Superior temporal gyrus (tissue), 1 donor: ENCODE measurements around the gene MORN1.

Experiments
- DNase-seq: peaks from one replicate; pipeline ENCODE4 v3.0.0-alpha.2; 2016; ENCODE audit errors: extremely low spot score

MORN1 gene

DNA sequence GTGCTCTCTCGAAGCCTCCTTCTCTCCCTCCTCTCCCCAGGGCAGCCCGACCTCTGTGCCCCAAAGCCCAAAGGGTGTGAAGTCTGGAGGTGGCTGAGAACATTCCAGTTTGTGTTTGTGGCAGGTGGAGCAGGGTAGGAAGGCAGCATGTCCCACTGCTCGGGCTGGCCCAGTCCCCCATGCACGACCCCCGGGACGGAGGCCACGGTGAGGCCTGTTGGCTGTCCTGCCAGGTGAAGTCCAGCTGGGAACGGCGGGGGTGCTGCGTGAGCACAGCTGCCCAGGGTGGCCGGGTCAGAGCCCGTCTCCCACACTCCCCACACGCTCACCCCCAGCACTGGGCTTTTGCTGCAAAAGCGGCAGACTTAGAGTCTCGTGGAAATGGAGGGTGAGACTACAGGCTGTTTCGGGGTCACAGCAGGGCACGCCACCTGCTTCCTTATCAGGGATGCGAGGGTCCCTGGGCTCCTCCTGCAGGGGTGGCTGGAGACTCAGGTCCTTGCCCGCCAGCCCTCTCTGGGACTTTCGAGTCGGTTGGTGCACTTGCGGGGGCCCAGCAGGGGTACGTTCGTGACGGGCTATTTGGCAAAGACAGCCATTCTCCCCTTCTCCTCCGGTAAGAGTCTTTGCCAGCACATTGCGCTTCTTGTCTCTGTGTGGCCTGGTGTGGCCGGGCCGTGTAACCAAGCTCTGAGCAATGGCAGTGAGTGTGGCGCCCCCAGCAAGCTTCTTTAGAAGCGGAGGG, 40.3 kb downstream of the MORN1 start:
- no peak for DNase-seq

DNA sequence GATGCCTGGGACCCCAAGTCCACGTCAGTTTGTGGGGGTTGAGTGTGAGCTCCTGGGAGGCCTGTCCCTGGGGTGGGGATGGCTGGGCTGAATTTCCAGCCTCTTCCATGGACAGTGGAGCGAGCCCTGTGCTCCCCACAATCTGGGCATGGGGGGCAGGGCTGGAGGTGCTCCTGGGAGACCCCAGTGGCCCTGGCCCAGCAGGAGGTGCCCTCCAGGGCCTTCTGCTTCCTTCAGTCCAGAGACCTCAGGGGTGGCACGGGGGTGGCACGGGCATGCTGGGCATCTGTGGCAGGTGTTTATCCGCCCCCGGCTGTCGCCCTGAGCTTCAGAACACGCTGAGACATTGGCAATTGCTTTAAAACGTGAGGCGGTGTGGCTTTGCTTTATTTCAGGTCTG, 40.9 kb downstream of the MORN1 start:
- DNase-seq, result no peak

GRCh38 chr1:2349806-2350205, 41.5 kb downstream of the MORN1 start:
- no peak for DNase-seq

GRCh38 chr1:2348346-2349325, 42.7 kb downstream of the MORN1 start:
- no peak for DNase-seq

DNA sequence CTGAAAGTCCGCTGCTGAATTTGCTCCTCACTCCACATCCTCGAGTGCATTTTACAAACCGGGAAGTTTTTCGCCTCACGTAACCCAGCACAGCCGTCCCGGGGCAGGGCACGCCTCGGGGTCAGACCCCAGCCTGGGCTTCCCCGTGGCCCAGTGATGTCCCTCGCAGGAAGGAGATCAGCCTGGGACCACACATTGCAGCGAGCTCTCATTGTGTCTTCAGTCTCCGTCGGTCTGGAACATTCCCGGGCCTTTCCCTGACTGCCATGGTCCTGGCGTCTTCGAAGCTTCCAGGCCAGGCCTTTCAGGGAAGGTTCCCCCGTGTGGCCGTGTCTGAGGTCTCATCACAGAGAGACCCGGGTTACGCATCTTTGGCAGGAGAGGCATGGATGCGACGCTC, 43.5 kb downstream of the MORN1 start:
- DNase-seq, result no peak

GRCh38 chr1:2347409-2347785, 44.0 kb downstream of the MORN1 start:
- DNase-seq, result no peak

- DNase-seq, result no peak
These were observed 44.5 kb downstream of the MORN1 start for GRCh38 chr1:2346691-2347408.

DNA sequence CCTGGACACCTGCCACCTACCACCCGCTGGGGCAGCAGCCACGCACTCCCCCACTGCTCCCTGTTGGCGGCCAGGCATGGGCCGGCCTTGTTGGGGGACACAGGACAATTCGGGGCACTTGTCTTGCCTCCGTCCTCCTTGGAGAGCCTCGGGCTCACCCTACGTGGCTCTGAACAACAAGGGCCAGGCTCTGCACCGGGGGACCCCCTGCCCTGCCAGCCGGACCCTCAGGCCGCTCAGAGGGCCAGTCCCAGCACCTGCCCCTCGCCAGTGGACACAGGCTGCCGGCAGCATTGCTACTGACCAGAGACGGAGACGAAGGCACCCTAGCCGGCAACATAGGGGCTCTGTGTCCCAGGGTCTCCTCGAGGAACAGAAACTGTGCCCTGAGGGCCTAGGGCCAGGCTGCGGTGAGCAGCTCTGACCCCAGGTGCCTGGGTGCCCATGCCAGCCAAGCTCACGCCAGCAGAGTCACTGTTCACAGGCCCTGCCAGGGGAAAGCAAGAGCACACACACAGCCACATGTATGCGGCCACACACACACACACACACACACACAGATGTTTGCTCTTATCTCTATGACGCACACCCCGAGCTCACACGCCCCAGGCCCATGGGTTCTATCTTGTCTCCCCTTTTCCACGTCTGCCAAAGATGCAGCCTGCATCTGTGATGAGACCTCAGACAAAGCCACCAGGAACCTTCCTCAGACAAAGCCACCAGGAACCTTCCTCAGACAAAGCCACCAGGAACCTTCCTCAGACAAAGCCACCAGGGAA, 45.9 kb downstream of the MORN1 start:
- no peak for DNase-seq

DNA sequence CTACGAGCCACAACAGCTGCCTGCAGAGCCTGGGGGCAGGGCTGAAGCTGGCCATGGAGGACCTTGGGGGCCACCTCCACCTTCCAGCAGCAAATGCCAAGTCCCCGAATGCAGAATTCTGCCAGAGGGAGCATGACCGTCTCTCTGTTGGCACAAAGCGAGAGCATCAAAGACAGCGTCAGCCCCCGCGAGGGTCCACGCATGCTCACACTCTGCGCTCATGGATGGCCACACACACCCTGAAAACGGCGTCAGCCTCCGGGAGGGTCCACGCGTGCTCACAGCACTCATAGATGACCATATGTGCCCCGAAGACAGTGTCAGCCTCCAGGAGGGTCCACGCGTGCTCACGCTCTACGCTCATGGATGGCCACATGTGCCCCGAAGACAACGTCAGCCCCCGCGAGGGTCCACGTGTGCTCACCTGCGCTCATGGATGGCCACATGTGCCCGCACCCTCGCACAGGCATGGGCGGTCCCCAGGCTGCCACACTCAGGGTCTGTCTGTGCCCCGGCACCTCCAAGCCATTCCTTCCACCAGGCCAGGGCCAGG, 46.5 kb downstream of the MORN1 start:
- DNase-seq, result no peak

DNA sequence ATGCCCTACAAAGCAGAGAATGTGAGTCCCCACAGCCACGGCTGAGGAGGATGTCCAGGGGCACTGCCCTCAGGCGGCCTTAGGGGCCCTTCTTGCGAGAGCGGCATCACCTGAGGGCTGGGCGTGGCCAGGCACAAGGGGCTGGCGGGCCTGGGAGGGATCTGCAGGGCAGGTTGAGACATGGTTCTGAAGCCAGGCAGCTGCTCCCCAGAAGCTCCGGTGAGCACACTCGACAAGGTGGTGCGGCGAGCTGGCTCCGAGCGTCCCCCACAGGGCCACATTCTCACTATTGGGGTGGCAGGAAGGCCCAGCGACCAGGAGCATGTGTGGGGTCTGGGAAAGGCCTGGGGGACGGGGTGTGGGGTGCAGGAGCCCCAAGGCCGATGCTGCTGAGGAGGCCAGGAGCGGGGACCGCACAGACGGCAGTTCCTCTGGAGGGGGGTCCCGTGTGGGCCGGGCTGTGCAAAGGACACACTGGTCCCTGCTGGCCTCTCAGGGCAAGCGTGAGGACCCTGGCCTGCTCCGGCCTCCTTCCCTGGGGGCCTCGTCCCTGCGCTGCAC, 47.2 kb downstream of the MORN1 start:
- no peak for DNase-seq

- no peak for DNase-seq
These were observed 48.1 kb downstream of the MORN1 start for GRCh38 chr1:2343023-2343935.

DNA sequence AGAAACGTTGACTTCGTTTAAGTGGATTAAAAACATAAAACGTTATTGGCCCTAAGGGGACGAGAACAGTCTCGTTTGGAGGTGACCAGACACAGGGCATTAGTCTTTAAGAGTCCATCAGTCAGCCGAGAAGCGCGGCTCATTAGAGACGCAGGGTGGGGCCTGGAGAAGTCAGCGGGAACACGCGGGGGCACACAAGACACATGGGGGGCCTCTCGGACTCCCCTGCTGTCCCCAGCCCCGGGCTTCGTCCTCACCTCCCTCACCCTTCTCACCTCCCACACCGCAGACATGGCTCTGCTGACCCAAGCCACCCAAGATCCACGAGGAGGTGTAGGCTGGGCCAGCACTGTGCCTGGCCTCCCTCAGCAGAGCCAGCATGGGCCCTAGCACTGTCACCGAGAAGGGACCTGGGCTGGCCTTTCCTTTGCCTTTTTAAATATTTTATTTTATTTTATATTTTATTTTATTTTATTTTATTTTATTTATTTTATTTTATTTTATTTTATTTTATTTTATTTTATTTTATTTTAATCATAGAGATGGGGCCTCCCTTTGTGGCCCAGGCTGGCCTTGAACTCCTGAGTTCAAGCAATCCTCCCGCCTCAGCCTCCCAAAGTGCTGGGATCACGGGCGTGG, 48.9 kb downstream of the MORN1 start:
- DNase-seq, result no peak

DNA sequence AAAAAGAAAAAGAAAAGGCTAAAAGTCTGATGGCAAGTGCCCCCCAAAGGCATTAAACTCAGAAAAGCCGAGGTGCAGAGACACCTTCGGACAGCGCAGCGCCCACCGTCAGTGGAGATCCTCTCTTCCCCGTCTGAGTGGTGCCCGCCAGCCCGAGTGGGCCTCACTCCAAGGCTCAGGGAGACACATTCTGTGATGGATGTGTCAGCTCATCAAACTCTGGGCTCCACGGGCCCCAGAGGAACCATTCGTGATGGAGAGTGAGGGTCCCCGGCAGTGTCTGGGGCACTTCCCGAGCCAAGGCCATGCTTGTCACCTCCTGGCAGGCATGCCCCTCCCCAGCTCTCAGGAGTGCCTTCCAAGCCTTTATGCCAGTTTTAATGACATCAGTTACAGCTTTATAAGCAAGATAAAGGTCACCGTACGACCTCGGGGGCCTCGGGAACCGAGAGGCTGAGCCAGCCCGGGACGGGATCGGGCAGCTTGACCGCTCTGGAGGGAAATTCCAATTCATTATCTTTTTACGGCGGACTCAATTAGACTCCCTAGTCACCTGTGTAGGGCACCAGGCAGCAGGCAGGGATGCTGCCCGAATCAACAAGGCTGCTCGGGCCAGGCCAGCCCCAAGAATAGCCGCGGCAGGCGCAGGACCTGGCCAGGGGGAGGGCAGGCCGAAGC, 49.5 kb downstream of the MORN1 start:
- no peak for DNase-seq

- no peak for DNase-seq
These were observed 50.5 kb downstream of the MORN1 start for GRCh38 chr1:2340918-2341254.

DNA sequence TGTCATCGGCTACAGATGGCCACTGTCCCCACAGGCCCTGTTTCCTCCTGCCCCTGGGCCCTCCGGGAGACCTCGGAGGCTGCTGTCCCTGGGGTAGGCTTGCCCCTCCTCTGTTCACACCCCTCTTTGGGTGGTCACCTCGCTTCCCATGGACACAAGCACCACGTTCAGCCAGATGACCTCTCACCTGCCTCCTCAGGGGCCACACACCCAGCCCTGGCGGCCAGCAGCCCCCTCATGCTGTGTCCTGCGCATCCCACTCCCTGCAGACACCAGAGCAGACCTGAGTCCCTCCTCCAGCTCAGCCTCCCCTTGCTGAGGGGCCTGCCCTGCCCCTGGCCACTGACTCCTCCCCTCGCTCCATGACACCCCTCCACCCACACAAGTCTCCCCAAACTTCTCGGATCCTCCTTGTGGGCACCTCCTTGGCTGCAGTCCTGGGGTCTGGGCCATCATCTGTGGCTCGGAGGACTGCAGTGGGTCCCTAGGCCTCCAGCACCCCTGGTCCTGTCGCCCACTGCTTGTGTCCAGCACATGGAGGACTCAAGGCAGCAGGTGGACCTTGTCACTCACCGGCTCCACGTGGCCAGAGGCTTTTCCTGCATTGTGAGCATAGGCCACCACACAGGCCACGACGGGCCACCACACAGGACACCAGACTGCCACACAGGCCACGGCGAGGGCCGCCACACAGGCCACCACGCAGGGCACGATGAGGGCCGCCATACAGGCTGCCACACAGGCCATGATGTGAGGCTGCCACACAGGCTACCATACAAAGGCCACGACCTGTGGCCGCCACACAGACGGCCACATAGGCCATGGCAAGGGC, 51.1 kb downstream of the MORN1 start:
- no peak for DNase-seq

DNA sequence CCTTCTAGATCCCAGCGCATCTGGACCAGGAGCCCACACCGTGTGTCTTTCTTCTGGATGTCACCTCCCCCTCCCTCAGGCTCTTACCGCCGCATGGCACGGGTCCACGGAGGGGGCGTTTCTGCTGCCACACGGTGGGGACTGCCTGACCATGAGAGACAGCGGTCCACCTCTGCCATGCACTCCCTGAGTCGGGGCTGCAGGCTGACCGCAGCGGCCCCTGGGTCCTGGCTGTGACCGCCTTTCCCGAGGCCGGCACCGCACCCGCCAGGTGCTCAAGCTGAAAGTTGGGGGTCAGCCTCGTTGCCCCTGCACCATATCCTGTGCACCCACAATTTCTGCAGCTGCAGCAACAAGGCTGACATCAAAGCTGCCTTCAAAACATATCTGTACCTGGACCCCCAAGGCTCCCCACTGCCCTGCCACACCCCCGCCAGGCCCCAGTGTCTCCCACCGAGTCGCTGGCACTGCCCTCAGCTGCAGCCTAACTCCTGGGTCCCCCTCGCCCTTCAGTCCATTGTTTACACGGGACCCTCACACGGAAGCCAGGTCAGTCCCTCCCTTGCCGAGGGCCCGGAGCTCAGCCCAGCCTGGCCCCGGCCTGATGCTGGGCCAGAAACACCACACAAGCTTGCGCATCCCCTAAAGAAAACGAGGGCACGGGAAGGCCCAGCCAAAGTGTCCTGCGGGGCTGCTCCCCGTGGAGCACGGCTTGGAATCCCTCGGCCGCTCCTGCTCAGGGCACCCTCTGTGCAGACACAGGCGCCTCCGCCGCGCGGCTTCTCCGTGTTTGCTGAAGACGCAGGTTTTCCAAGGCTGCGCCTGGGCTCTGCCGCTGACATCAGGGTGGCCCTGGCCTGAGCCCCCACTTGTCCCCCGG, 51.9 kb downstream of the MORN1 start:
- DNase-seq, result no peak

- DNase-seq, result no peak
These were observed 53.9 kb downstream of the MORN1 start for GRCh38 chr1:2337501-2337900.
